Measurements from ENCODE around the gene AHI1. TPM values are rescaled to one million over a fixed set of nuclear protein-coding genes. Genes with fewer than 3 reads are reported as not detected.

Gene AHI1
- total RNA-seq, 4 donors from 2014 or later = 17.3 to 50.4 (median 24.5) TPM

DNA sequence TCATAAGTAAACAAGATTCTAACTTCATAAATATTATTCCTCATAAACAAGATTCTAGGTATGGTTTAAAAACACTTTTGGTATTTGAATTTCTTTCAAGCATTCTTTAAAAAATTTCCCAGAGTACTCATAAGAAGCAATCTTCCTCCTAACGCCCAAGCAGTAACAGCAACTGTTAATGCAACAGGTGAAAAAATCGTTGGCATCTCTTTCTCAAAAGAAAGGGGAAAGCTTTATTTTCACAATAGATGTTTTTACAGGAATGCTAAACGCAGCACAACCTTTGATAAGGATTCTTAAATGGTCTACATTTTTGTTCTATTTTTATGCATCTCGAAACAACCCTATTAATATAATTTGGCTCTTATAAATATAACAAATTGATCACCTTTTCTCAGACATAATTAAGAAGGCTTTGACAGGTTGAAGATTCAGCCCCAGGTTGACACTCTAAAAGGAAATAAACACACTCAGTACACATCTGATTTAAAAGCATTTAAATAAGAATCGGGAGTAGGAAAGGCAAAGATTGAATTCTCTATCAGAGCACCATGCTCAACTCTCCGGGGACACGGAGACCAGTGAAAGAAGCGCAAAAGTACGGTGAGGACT, 634 bp downstream of the AHI1 start:
- TF ChIP-seq CTCF (IDR thresholded peaks at IDR 0.05; ENCODE audit: low read depth) = no peak

DNA sequence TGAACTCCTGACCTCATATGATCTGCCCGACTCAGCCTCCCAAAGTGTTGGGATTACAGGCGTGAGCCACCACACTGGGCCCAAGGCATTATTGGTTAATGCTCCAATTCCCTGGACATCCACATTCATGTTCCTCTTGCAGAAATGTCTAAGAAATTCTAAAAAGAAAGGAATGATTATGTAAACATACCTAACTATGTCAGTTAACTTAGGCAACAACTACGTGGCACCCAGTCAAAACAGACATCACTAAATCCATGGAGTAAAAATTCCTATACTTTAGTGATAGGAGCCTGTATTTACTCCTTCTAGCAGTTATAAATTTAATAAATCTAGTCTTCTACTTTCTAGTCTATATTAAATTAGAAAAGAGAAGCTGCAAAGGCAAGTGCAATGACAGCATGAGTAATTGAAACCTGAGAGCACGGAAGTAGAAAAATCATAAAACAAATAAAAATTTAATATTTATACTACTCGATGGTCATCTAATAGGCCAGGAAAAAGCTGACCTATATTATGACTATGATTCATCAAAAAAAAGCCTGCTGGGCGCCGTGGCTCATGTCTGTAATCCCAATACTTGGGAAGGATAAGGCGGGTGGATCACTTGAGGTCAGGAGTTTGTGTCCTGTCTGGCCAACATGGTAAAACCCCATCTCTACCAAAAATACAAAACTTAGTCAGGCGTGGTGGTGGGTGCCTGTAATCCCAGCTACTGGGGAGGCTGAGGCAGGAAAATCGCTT, 4.2 kb downstream of the AHI1 start:
- TF ChIP-seq CTCF (IDR thresholded peaks at IDR 0.05; ENCODE audit: low read depth) = no peak

DNA sequence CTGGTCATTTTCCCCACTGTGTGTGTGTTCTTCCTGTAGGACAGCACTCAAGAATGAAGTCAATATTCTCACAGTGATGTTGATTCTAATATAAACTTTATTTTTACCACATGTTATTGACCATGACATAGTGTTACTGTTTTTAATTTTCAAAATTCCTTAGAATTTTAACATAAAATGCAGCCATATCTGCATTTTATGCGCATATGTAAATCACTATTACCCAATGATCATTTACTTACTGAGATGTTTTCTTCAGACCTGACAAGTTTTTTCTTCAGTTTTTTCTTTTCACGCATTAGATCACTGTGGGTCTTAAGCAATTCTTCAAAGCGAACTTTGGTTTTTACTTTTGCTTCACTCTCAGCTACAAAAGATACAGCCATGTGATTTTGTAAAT, 7.2 kb downstream of the AHI1 start:
- no peak for TF ChIP-seq CTCF (IDR thresholded peaks at IDR 0.05; ENCODE audit: low read depth)

DNA sequence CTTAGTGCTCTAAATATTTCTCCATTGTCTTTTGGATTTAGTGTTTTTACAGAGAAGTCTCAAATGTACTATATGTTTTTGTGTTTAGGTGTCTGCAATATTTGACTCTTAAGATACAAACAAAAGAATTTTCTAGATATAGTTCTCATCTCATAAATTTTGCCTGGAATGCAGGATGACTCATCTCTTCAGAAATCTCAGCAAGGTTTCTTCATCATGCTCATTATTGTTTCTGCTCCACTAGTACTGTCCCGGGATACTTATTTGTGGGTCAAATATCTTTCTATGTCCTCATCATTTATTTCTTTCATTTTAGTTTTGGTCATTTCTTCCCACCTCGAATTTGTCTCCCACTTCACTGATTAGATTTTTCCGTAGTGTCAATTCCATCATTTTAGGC, 9.5 kb downstream of the AHI1 start:
- TF ChIP-seq CTCF (IDR thresholded peaks at IDR 0.05; ENCODE audit: low read depth) = no peak

DNA sequence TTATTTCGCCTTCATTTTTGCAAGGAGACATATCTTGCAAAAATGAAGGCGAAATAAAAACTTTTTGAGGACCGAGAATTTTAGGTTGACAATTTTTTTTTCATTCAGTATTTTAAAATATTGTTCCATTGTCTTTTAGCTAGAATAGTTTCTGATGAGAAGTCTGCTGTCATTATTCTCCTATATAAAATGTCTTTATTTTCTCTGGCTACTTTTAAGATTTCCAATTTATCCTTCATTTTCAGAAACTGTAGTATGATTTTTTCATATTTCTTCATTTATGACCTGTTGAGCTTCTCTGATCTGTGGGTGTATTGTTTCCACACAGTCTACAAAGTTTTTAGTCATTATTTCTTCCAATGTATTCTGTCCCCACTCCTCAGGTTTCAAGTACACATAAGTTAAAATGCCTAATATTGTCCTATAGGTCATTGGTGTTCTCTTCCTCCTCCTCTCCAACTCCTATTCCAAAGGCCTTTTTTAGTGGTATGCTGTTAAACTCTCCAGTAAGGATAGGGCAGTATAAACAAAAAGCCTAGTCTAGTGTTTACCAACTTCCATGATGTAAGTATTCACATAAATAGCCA, 15.7 kb downstream of the AHI1 start:
- TF ChIP-seq CTCF (IDR thresholded peaks at IDR 0.05; ENCODE audit: low read depth) = no peak

- TF ChIP-seq CTCF (IDR thresholded peaks at IDR 0.05; ENCODE audit: low read depth) = no peak
These were observed 17.9 kb downstream of the AHI1 start for GRCh38 chr6:135479601-135480000.

DNA sequence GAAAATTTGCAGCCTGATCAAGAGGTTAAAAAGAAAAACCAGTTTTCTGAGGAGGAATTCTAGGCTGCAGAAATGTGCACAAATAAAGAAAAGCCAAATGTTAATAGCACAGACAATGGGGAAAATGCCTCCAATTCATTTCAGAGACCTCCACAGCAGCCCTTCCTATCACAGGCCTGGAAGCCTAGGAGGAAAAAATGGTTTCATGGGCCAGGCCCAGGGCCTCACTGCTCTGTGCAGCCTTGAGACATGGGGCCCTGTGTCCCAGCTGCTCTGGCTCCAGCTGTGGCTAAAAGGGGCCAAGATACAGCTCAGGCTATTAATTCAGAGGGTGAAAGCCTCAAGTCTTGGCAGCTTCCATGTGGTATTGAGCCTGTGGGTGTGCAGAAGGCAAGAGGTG, 18.9 kb downstream of the AHI1 start:
- TF ChIP-seq CTCF (IDR thresholded peaks at IDR 0.05; ENCODE audit: low read depth) = no peak
